Dermis blood vessel endothelial cell (primary cell): ENCODE data around the gene ADAMTS2. TPM values are rescaled to one million over a fixed set of nuclear protein-coding genes. Genes with fewer than 3 reads are reported as not detected.

Experiments used
- DNase-seq: peaks from one replicate; pipeline ENCODE4 v3.0.0; 2010
- total RNA-seq: library from RNA; depleted of rRNA; stranded (reverse); fragments of >200 nt; gene quantifications from 2 replicates; pipeline ENCODE4 v1.2.3, GENCODE V29; 2014

The ADAMTS2 gene
- total RNA-seq, 1 donor from 2014 or later = 2.4 TPM

GRCh38 chr5:179212870-179213269 lies 132.4 kb downstream of the ADAMTS2 start:
- DNase-seq = no peak

- no peak for DNase-seq
Observed at GRCh38 chr5:179211631-179212030, 133.6 kb downstream of the ADAMTS2 start.

GRCh38 chr5:179211068-179211467 lies 134.2 kb downstream of the ADAMTS2 start:
- no peak for DNase-seq

- DNase-seq = no peak
Observed at GRCh38 chr5:179210478-179210877, 134.8 kb downstream of the ADAMTS2 start.

- no peak for DNase-seq
Observed at GRCh38 chr5:179209359-179210150, 135.7 kb downstream of the ADAMTS2 start.

- DNase-seq = no peak
Observed at GRCh38 chr5:179208706-179209358, 136.4 kb downstream of the ADAMTS2 start.

GRCh38 chr5:179207920-179208705 lies 137.1 kb downstream of the ADAMTS2 start:
- no peak for DNase-seq

GRCh38 chr5:179207470-179207869 lies 137.8 kb downstream of the ADAMTS2 start:
- DNase-seq = no peak

- DNase-seq = no peak
Observed at GRCh38 chr5:179206366-179206765, 138.9 kb downstream of the ADAMTS2 start.

- no peak for DNase-seq
Observed at GRCh38 chr5:179205277-179205676, 140.0 kb downstream of the ADAMTS2 start.

GRCh38 chr5:179204572-179204971 lies 140.7 kb downstream of the ADAMTS2 start:
- DNase-seq = no peak

GRCh38 chr5:179203248-179203647 lies 142.0 kb downstream of the ADAMTS2 start:
- DNase-seq = no peak

- no peak for DNase-seq
Observed at GRCh38 chr5:179201986-179202385, 143.3 kb downstream of the ADAMTS2 start.

GRCh38 chr5:179199246-179199645 lies 146.0 kb downstream of the ADAMTS2 start:
- DNase-seq = no peak

- DNase-seq = no peak
Observed at GRCh38 chr5:179198825-179199224, 146.4 kb downstream of the ADAMTS2 start.

- DNase-seq = no peak
Observed at GRCh38 chr5:179196405-179197079, 148.7 kb downstream of the ADAMTS2 start.

- DNase-seq = no peak
Observed at GRCh38 chr5:179195561-179196404, 149.5 kb downstream of the ADAMTS2 start.

GRCh38 chr5:179194941-179195381 lies 150.3 kb downstream of the ADAMTS2 start:
- no peak for DNase-seq

GRCh38 chr5:179194201-179194910 lies 150.9 kb downstream of the ADAMTS2 start:
- no peak for DNase-seq

- no peak for DNase-seq
Observed at GRCh38 chr5:179193746-179194145, 151.5 kb downstream of the ADAMTS2 start.

- DNase-seq = no peak
Observed at GRCh38 chr5:179192891-179193470, 152.3 kb downstream of the ADAMTS2 start.
